ENCODE data around the gene APOD. TPM values are rescaled to one million over a fixed set of nuclear protein-coding genes. Genes with fewer than 3 reads are reported as not detected.
A peak's percentile ranks its signal among the peaks of the same experiment; 100 is the strongest.

The APOD gene
- polyA plus RNA-seq, 10 donors, result 31.9 to 49.2 (median 36.3) TPM

DNA sequence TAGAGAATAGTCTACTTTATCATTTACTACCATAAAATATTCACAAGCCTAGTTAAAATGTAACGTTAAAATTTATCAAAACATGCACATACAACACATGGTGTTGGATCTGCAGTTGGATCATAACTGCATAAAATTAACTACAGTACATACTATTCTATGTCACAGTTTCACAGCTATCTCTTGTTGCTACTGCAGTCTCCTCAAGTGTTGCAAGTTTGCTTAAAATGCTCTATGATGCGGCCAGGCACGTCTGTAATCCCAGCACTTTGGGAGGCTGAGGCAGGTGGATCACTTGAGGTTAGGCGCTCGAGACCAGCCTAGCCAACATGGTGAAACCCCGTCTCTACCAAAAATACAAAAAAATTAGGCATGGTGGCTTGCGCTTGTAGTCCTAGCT is 50.9 kb downstream of the APOD start:
- no peak for DNase-seq

DNA sequence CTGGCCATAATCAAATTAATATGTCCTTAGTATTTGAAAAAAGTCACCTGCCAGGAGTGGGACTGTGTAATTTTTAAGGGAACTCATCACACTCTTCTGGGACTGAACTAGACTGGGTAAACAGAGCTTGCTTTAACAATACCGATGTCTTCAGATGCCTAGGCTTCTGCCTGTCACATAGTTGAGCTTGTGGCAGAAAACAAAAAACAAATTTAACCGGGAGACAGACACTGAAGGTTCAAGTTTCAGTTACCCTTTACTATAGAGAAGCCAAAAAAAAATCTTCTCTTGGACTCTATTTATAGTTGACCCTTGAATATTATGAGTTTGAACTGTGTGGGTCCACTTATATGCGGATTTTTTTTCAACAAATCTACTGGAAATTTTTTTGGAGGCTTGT is 51.4 kb downstream of the APOD start:
- no peak for DNase-seq

DNA sequence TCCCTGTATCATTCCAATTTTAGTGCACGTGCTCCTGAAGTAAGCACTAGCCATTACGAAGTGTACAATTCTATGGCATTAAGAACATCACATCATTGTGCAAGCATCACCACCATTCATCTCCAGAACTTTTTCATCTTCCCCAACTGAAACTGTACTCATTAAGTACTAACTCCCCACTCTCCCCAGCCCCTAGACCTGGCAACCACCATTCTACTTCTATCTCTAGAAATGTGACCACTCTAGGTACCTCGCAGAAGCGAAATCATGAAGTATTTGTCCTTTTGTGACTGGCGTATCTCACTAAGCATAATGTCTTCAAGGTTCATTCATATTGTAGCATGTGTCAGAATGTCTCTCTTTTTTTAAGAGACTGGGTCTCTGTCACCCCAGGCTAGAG is 52.1 kb downstream of the APOD start:
- DNase-seq, result no peak

DNA sequence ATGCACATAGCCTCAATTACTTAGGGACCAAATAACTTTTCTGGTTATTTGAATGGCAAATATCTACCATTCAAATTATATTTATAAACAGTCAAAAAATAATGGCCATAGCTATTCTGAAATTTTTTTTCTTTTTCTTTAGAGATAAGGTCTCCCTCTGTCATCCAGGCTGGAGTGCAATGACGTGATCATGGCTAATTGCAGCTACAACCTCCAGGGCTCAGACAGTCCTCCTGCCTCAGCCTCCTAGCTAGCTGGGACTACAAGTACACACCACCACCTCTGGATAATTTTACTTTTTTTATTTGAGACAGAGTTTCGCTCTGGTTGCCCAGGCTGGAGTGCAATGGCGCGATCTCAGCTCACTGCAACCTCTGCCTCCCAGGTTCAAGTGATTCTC is 57.2 kb downstream of the APOD start:
- no peak for DNase-seq

DNA sequence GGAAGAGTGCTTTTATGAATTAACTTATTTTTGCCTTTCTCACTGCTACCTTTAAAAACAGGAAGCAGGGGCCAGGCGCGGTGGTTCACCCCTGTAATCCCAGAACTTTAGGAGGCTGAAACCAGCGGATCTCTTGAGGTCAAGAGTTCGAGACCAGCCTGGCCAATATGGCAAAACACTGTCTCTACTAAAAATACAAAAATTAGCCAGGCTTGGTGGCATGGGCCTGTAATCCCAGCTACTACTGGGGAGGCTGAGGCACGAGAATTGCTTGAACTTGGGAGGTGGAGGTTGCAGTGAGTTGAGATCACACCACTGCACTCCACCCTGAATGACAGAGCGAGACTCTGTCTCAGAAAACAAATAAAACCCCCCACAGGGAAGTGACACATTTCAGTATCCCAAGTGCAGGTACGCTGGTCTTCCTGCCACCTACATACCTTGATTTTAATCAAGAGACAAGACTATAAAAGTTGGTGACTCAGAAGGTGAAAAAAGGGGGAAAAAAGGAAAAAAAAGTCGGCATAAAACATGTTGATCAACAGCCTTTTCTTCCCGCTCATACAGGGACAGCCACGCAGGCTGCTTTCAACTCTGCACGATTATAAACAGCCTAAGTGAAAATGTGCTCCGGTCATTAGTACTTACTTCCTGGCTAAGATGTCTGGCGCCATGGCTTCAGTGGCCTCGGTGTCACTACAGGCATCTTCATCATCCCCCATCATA is 59.4 kb downstream of the APOD start:
- no peak for DNase-seq

DNA sequence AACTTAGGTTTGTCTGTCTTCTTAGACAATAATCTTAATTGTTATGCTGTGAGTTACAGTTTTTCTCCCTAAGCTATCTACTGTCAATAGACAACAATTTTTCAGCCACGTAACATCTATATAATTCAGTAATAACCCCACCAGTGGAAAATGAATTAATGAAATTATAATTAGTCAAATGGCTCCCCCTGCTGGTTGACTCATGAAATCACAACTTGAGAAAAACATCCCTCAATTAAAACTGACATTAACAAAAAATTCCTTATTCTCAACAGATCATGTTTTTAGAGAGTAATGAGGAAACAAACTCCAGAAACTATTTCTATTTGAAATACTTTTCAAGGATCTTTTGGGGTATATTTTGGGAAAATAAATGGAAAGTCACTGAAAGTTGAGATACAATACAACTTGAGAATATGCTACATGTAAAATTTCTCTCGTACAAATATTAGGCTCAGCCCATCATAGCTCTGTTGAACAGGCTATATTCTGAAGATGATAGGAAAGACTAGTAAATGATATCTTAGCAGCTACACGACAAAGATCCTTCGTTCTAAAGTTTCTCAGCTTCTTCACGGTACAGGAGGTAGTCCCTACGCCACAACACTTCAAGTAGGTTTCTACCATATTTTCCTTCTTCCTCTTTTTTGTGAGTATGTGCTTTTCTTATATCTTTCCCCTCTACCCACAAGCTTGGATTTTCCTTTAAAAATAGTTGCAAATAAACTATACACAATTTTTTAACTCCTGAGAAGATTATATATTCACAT is 61.3 kb downstream of the APOD start:
- DNase-seq, result peak in 2 of 3 donors; percentile 40 to 45

Other genes starting within 250 kb of the APOD start
- gene ACAP2, start 140.9 kb downstream of the APOD start, polyA plus RNA-seq (ENCODE audit: insufficient read length in 10 of 10), result 10 to 100 TPM; 15.9 to 32.6 (median 22.6) TPM
- gene PPP1R2, start 40.6 kb downstream of the APOD start, polyA plus RNA-seq (ENCODE audit: insufficient read length in 10 of 10), result 10 to 100 TPM; 30.3 to 48.3 (median 41.6) TPM
- gene MUC20, start 137.0 kb upstream of the APOD start, polyA plus RNA-seq (ENCODE audit: insufficient read length in 10 of 10), result 10 to 100 TPM in 1 of 10 donors, 1 to 10 TPM in 9; 1.8 to 16.5 (median 2.2) TPM
- 1 to 10 TPM in 2 of 10 donors, under 1 TPM in 8; 0.30 to 2.0 (median 0.69) TPM for gene MUC4, start 228.0 kb upstream of the APOD start, polyA plus RNA-seq (ENCODE audit: insufficient read length in 10 of 10)

All from muscle of back (tissue), 11 donors.